H9 (cell line): ENCODE data around the gene LFNG. TPM values are rescaled to one million over a fixed set of nuclear protein-coding genes. Genes with fewer than 3 reads are reported as not detected.
A peak's percentile ranks its signal among the peaks of the same experiment; 100 is the strongest.

ENCODE experiments used
- DNase-seq: peaks from one replicate; pipeline ENCODE4 v3.0.0-alpha.2; 2017
- H2AFZ ChIP-seq: one replicate; pipeline ENCODE4 v1.6.1; 2013; ENCODE audit warnings: mild to moderate bottlenecking, low read length, control low read depth, moderate library complexity
- H2AK5ac ChIP-seq: 2 replicates; pipeline ENCODE4 v1.6.1; 2013; ENCODE audit warnings: low read length, control low read depth, mixed read lengths; ENCODE audit not compliant: insufficient read length
- H2BK120ac ChIP-seq: one replicate; pipeline ENCODE4 v1.6.1; 2013; ENCODE audit warnings: low read depth, mild to moderate bottlenecking, low read length, control low read depth, inconsistent platforms; ENCODE audit not compliant: poor library complexity, severe bottlenecking
- H2BK12ac ChIP-seq: 2 replicates; pipeline ENCODE4 v1.6.1; 2013; ENCODE audit warnings: low read length, control low read depth, mixed read lengths, low read depth; ENCODE audit not compliant: insufficient read length
- H2BK15ac ChIP-seq: 2 replicates; pipeline ENCODE4 v1.6.1; 2013; ENCODE audit warnings: low read depth, low read length, control low read depth
- H2BK20ac ChIP-seq: one replicate; pipeline ENCODE4 v1.6.1; 2013; ENCODE audit warnings: low read depth, mild to moderate bottlenecking, low read length, control low read depth, inconsistent platforms; ENCODE audit not compliant: poor library complexity, severe bottlenecking
- H2BK5ac ChIP-seq: 2 replicates; pipeline ENCODE4 v1.6.1; 2013; ENCODE audit warnings: low read length, control low read depth, mixed read lengths; ENCODE audit not compliant: insufficient read length
- H3K14ac ChIP-seq: 2 replicates; pipeline ENCODE4 v1.6.1; 2013; ENCODE audit warnings: low read length, control low read depth; ENCODE audit not compliant: insufficient read depth
- H3K18ac ChIP-seq: 2 replicates; pipeline ENCODE4 v1.6.1; 2013; ENCODE audit warnings: low read depth, mild to moderate bottlenecking, mixed read lengths, low read length, control low read depth; ENCODE audit not compliant: insufficient read length
- H3K23ac ChIP-seq: 2 replicates; pipeline ENCODE4 v1.6.1; 2013; ENCODE audit warnings: low read length, control low read depth, mixed read lengths, low read depth; ENCODE audit not compliant: insufficient read length
- H3K23me2 ChIP-seq: 2 replicates; pipeline ENCODE4 v1.6.1; 2013; ENCODE audit warnings: low read depth, mild to moderate bottlenecking, mixed read lengths, low read length, control low read depth; ENCODE audit not compliant: insufficient read length, poor library complexity, severe bottlenecking
- H3K27ac ChIP-seq: 2 replicates; pipeline ENCODE4 v1.5.1; 2013; ENCODE audit warnings: low read length, control low read depth, mixed read lengths, low read depth; ENCODE audit not compliant: insufficient read length
- H3K27me3 ChIP-seq: 2 replicates; pipeline ENCODE4 v1.6.1; 2013; ENCODE audit warnings: low read length, control low read depth, inconsistent platforms; ENCODE audit not compliant: insufficient read depth
- H3K4ac ChIP-seq: 2 replicates; pipeline ENCODE4 v1.6.1; 2013; ENCODE audit warnings: low read depth, mild to moderate bottlenecking, control low read depth, inconsistent platforms, low read length, moderate library complexity
- H3K4me1 ChIP-seq: 2 replicates; pipeline ENCODE4 v1.6.1; 2013; ENCODE audit warnings: low read length, control low read depth, inconsistent platforms; ENCODE audit not compliant: insufficient read depth
- H3K4me2 ChIP-seq: 2 replicates; pipeline ENCODE4 v1.6.1; 2013; ENCODE audit warnings: low read length, control low read depth, mixed read lengths; ENCODE audit not compliant: insufficient read length, insufficient read depth
- H3K56ac ChIP-seq: 2 replicates; pipeline ENCODE4 v1.6.1; 2013; ENCODE audit warnings: low read depth, mild to moderate bottlenecking, mixed read lengths, low read length, control low read depth; ENCODE audit not compliant: insufficient read length
- H3K79me1 ChIP-seq: 2 replicates; pipeline ENCODE4 v1.6.1; 2013; ENCODE audit warnings: low read depth, mild to moderate bottlenecking, moderate library complexity, low read length, control low read depth, inconsistent platforms; ENCODE audit not compliant: insufficient read depth, poor library complexity, severe bottlenecking
- H3K79me2 ChIP-seq: 2 replicates; pipeline ENCODE4 v1.6.1; 2013; ENCODE audit warnings: low read length, control low read depth, inconsistent platforms; ENCODE audit not compliant: insufficient read depth
- H3K9ac ChIP-seq: 2 replicates; pipeline ENCODE4 v1.6.1; 2013; ENCODE audit warnings: low read length, control low read depth, mixed read lengths; ENCODE audit not compliant: insufficient read length; ENCODE audit errors: extremely low read depth
- H3K9me3 ChIP-seq: one replicate; pipeline ENCODE4 v1.6.1; 2013; ENCODE audit warnings: low read depth, low read length, inconsistent platforms; ENCODE audit not compliant: control insufficient read depth
- H3T11ph ChIP-seq: one replicate; pipeline ENCODE4 v1.6.1; 2013; ENCODE audit warnings: mild to moderate bottlenecking, low read length, control low read depth, inconsistent platforms
- H4K20me1 ChIP-seq: one replicate; pipeline ENCODE4 v1.6.1; 2013; ENCODE audit not compliant: control insufficient read depth, insufficient read length, insufficient read depth
- H4K5ac ChIP-seq: 2 replicates; pipeline ENCODE4 v1.6.1; 2013; ENCODE audit warnings: low read depth, mild to moderate bottlenecking, mixed read lengths, low read length, control low read depth; ENCODE audit not compliant: insufficient read length
- H4K8ac ChIP-seq: replicated peaks from 2 replicates; pipeline ENCODE4 v1.6.1; 2013; ENCODE audit warnings: low read length, control low read depth, mixed read lengths, low read depth; ENCODE audit not compliant: insufficient read length
- H4K91ac ChIP-seq: 2 replicates; pipeline ENCODE4 v1.6.1; 2013; ENCODE audit warnings: low read depth, mild to moderate bottlenecking, moderate library complexity, mixed read lengths, low read length, control low read depth; ENCODE audit not compliant: insufficient read length
- H3K27ac Mint-ChIP-seq, 3 experiments: 2 replicates in 2 of 3; 3 replicates in 1 of 3; pipeline ENCODE4 v1.8.0; 2020 to 2021; ENCODE audit warnings: mixed read lengths in 3 of 3, mild to moderate bottlenecking in 1 of 3, moderate library complexity in 1 of 3
- H3K27me3 Mint-ChIP-seq: 2 replicates; pipeline ENCODE4 v1.8.0; 2021; ENCODE audit warnings: low read depth, mild to moderate bottlenecking, moderate library complexity, mixed read lengths
- H3K36me3 Mint-ChIP-seq, 3 experiments: 2 replicates in 2 of 3; 3 replicates in 1 of 3; pipeline ENCODE4 v1.8.0; 2020 to 2021; ENCODE audit warnings: low read depth in 3 of 3, mixed read lengths in 3 of 3; ENCODE audit not compliant: insufficient read depth in 1 of 3
- H3K4me1 Mint-ChIP-seq, 2 experiments: 2 replicates each; pipeline ENCODE4 v1.8.0; 2020; ENCODE audit warnings: mixed read lengths in 2 of 2
- H3K4me3 Mint-ChIP-seq, 2 experiments: 2 replicates in 1 of 2; 3 replicates in 1 of 2; pipeline ENCODE4 v1.8.0; 2020 to 2021; ENCODE audit warnings: mild to moderate bottlenecking in 2 of 2, mixed read lengths in 2 of 2, moderate library complexity in 1 of 2
- H3K9me3 Mint-ChIP-seq, 2 experiments: 2 replicates in 1 of 2; 3 replicates in 1 of 2; pipeline ENCODE4 v1.8.0; 2020; ENCODE audit warnings: mild to moderate bottlenecking in 2 of 2, mixed read lengths in 2 of 2, moderate library complexity in 1 of 2
- CTCF ChIP-seq: fragments of 200-600 bp; sonication (generic); conservative IDR thresholded peaks from 3 replicates; pipeline ENCODE4 v1.8.0; 2021; ENCODE audit warnings: antibody characterized with exemption, mild to moderate bottlenecking
- WGBS: extraction: QIAGEN DNeasy Blood & Tissue Kit; methylation state at CpG from one replicate; pipeline ENCODE4 v1.1.7; 2013; ENCODE audit warnings: missing lambda C conversion rate, low lambda C conversion rate, mixed read lengths; ENCODE audit not compliant: insufficient read length; ENCODE audit errors: extremely low coverage; 5-methylcytosine and 5-hydroxymethylcytosine counted together
- total RNA-seq: library from RNA; stranded (reverse); gene quantifications from 2 replicates; pipeline ENCODE4 v1.2.1, GENCODE V29; 2021

LFNG gene
- total RNA-seq, 1 experiment from 2014 or later, result 52.9 TPM

- no CpG with 5 or more reads among the region's 53 CpGs for whole genome bisulfite sequencing
- no peak overlapping the region for H4K5ac ChIP-seq
- no peaks in the 10 kb centered on the region; the same call in 1 of the 2 replicates for H3K79me2 ChIP-seq
- no peaks in the 10 kb centered on the region; the same call in 1 of the 2 replicates for H3K27me3 ChIP-seq
- no peak overlapping the region for H3K23ac ChIP-seq
- no peak overlapping the region for H2BK120ac ChIP-seq
- H2AK5ac ChIP-seq, result no peak overlapping the region
- H3K4me2 ChIP-seq, result no peak overlapping the region
- Mint-ChIP-seq H3K4me1 (peaks cover 40 to 56% of the 10 kb centered on the region in 2 experiments), H3K9me3 (no peaks in the 10 kb centered on the region), H3K27me3 (peaks cover 7% of the 10 kb centered on the region), H3K27ac (no peak overlapping the region; a peak in 2 of 7 replicates), H3K4me3 (0 out of 5 replicates have a peak overlapping the region, but pooled peaks of 1 of the 2 experiments have one; percentile 40), H3K36me3 (peaks cover 0 to 32% (median 31%) of the 10 kb centered on the region in 3 experiments; a peak in 6 of 7 replicates)
- no peaks in the 10 kb centered on the region for H3K9me3 ChIP-seq
- no peak overlapping the region for H3K56ac ChIP-seq
- H3K27ac ChIP-seq, result no peak overlapping the region
- no peak overlapping the region for H3T11ph ChIP-seq
- H2BK12ac ChIP-seq, result no peak overlapping the region
- H4K8ac ChIP-seq, result no peak overlapping the region
- no peak overlapping the region for H2BK5ac ChIP-seq
- no peaks in the 10 kb centered on the region for H4K20me1 ChIP-seq
- TF ChIP-seq CTCF, result no peak
- H3K9ac ChIP-seq, result no peak overlapping the region
- H3K4ac ChIP-seq, result no peak overlapping the region; the same call in 1 of the 2 replicates
- H2BK15ac ChIP-seq, result no peak overlapping the region
- H3K23me2 ChIP-seq, result peaks cover 9% of the 10 kb centered on the region
- H2BK20ac ChIP-seq, result no peak overlapping the region
- peak; percentile 93 for DNase-seq
- H4K91ac ChIP-seq, result no peak overlapping the region
- no peak overlapping the region for H2AFZ ChIP-seq
- no peaks in the 10 kb centered on the region; the same call in 1 of the 2 replicates for H3K4me1 ChIP-seq
- no peaks in the 10 kb centered on the region for H3K79me1 ChIP-seq
- peak overlapping the region; percentile 78 for H3K18ac ChIP-seq
- H3K14ac ChIP-seq, result peak overlapping the region; percentile 44; the same call in 1 of the 2 replicates
Measured at GRCh38 chr7:2524808-2525657, 5.5 kb downstream of the LFNG start.
